ENCODE measurements around the gene MSI1. TPM values are rescaled to one million over a fixed set of nuclear protein-coding genes. Genes with fewer than 3 reads are reported as not detected.

The MSI1 gene
- total and polyA plus RNA-seq, 9 donors = 0.83 to 4.9 (median 1.9) TPM

- Histone ChIP-seq H3K9me3 (no peaks in the 10 kb centered on the region), H3K36me3 (no peaks in the 10 kb centered on the region), H3K4me3 (no peak overlapping the region), H3K27me3 (no peaks in the 10 kb centered on the region), H3K27ac (no peak overlapping the region), H3K4me1 (ENCODE audit: insufficient read depth) (peaks cover 1% of the 10 kb centered on the region)
- 69 to 72% (median 69%) methylated on average over 5 of the region's 5 CpGs for WGBS, 3 donors
- TF ChIP-seq POLR2A (IDR thresholded peaks at IDR 0.05) = no peak
- no peak for TF ChIP-seq EP300 (IDR thresholded peaks at IDR 0.05)
- DNase-seq = no peak
- intact Hi-C loops (cut with DNase I) = loop anchor here in 3 of 4 donors (5.0 kb wide), 3 partner anchors 65 to 75 kb away; no protein-coding TSS in a partner anchor
Observed at GRCh38 chr12:120357104-120357503, 11.9 kb downstream of the MSI1 start.

GRCh38 chr12:120356567-120357030 lies 12.4 kb downstream of the MSI1 start:
- DNase-seq = peak; percentile 60 to 77 (median 75)
- H3K27ac ChIP-seq = no peak overlapping the region
- H3K4me1 ChIP-seq (ENCODE audit: insufficient read depth) = no peaks in the 10 kb centered on the region
- H3K36me3 ChIP-seq = no peaks in the 10 kb centered on the region
- intact Hi-C loops (cut with DNase I) = loop anchor here in 3 of 4 donors (5.0 kb wide), 3 partner anchors 66 to 76 kb away; no protein-coding TSS in a partner anchor
- WGBS, 3 donors = 46 to 49% (median 47%) methylated on average over 13 of the region's 13 CpGs
- no peak for TF ChIP-seq POLR2A (IDR thresholded peaks at IDR 0.05)
- TF ChIP-seq EP300 (IDR thresholded peaks at IDR 0.05) = no peak
- TF ChIP-seq, protein P1, sequence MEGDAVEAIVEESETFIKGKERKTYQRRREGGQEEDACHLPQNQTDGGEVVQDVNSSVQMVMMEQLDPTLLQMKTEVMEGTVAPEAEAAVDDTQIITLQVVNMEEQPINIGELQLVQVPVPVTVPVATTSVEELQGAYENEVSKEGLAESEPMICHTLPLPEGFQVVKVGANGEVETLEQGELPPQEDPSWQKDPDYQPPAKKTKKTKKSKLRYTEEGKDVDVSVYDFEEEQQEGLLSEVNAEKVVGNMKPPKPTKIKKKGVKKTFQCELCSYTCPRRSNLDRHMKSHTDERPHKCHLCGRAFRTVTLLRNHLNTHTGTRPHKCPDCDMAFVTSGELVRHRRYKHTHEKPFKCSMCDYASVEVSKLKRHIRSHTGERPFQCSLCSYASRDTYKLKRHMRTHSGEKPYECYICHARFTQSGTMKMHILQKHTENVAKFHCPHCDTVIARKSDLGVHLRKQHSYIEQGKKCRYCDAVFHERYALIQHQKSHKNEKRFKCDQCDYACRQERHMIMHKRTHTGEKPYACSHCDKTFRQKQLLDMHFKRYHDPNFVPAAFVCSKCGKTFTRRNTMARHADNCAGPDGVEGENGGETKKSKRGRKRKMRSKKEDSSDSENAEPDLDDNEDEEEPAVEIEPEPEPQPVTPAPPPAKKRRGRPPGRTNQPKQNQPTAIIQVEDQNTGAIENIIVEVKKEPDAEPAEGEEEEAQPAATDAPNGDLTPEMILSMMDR (IDR thresholded peaks at IDR 0.05) = peak; percentile 70 to 82 (median 75)
- H3K27me3 ChIP-seq = no peaks in the 10 kb centered on the region
- H3K9me3 ChIP-seq = no peaks in the 10 kb centered on the region
- H3K4me3 ChIP-seq = no peak overlapping the region

DNA sequence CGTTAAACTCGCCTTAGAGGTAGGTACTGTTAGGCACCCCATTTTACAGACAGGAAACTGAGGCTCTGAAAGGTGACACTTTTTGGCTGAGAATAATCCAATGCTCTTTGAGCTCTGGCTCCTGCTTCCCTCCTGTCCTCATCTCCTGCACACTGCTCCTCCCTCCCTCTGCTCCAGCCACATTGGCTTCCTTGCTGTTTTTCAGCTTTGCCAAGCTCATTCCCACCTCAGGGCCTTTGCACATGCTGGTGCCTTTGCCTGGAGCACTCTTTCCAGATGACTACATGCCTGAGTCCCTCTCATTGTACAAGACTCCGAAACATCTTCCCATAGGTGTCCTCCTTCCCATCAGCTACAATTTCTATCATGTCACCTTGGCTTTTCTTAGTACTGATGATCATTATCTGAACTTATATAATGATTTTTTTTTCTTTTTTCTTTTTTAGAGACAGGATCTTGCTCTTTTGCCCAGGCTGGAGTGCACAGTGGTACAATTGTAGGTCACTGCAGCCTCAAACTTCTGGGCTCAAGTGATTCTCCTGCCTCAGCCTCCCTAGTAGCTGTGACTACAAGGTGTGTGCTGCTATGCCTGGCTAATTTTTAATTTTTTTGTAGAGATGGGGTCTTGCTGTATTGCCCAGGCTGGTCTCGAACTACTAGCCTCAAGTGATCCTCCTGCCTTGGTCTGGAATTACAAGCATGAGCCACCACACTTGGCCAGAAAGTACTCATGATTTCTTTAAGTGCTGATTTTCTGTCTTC lies 15.2 kb downstream of the MSI1 start:
- 93 to 97% (median 95%) methylated on average over 4 of the region's 4 CpGs for WGBS, 3 donors
- TF ChIP-seq POLR2A (IDR thresholded peaks at IDR 0.05) (no peak), EP300 (IDR thresholded peaks at IDR 0.05) (no peak)
- TF ChIP-seq, protein P1 (IDR thresholded peaks at IDR 0.05) = no peak
- intact Hi-C loops (cut with DNase I) = no loop called here
- no peak overlapping the region for H3K27ac ChIP-seq
- no peak for DNase-seq
- no peak overlapping the region for H3K4me3 ChIP-seq
- no peaks in the 10 kb centered on the region for H3K27me3 ChIP-seq
- no peaks in the 10 kb centered on the region for H3K9me3 ChIP-seq
- no peaks in the 10 kb centered on the region for H3K4me1 ChIP-seq (ENCODE audit: insufficient read depth)
- no peaks in the 10 kb centered on the region for H3K36me3 ChIP-seq

- no peak for TF ChIP-seq POLR2A (IDR thresholded peaks at IDR 0.05)
- H3K27ac ChIP-seq = no peak overlapping the region
- 95 to 98% (median 95%) methylated on average over 6 of the region's 6 CpGs for WGBS, 3 donors
Observed at GRCh38 chr12:120353136-120353535, 15.8 kb downstream of the MSI1 start.

DNA sequence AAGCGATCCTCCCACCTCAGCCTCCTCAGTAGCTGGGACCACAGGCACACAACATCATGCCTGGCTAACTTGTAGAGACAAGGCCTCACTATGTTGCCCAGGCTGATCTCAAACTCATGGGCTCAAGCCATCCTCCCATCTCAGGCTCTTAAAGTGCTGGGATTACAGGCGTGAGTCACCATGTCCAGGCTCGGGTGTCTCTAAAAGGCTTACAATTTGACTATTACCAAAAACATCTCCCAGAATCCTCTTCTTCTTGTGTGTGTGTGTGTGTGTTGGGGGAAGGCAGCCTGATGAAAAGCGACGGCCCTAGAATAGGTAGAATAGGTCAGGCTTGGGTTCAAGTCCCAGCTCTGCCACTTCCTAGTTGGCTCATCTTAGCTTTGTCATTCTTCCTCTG lies 16.8 kb downstream of the MSI1 start:
- intact Hi-C loops (cut with DNase I) = no loop called here
- DNase-seq = no peak
- H3K4me3 ChIP-seq = no peak overlapping the region
- no peaks in the 10 kb centered on the region for H3K36me3 ChIP-seq
- 77 to 87% (median 85%) methylated on average over 5 of the region's 5 CpGs for WGBS, 3 donors
- H3K4me1 ChIP-seq (ENCODE audit: insufficient read depth) = no peaks in the 10 kb centered on the region
- no peaks in the 10 kb centered on the region for H3K9me3 ChIP-seq
- TF ChIP-seq EP300 (IDR thresholded peaks at IDR 0.05) = no peak
- TF ChIP-seq, protein P1 (IDR thresholded peaks at IDR 0.05) = no peak
- TF ChIP-seq POLR2A (IDR thresholded peaks at IDR 0.05) = no peak
- H3K27me3 ChIP-seq = no peaks in the 10 kb centered on the region
- H3K27ac ChIP-seq = no peak overlapping the region

More at GRCh38 chr12:120353136-120353535, 15.8 kb downstream of the MSI1 start:
- intact Hi-C loops (cut with DNase I) = no loop called here
- Histone ChIP-seq H3K36me3 (no peaks in the 10 kb centered on the region), H3K9me3 (no peaks in the 10 kb centered on the region), H3K27me3 (no peaks in the 10 kb centered on the region), H3K4me1 (ENCODE audit: insufficient read depth) (no peaks in the 10 kb centered on the region), H3K4me3 (no peak overlapping the region)
- DNase-seq = no peak

All from ovary (tissue), 9 donors.